GM10248 (cell line): Measurements from ENCODE around the gene MICAL3.
"Not testable (repeated sequence)": the region's sequence is repeated elsewhere in the genome, so short reads cannot be mapped to it uniquely, and the experiment has no call there.

ENCODE experiments used
- CTCF ChIA-PET: fragments of 300-600 bp; sonication (Branson Sonifier 250); formaldehyde crosslinking; extraction: SDS; loops from one replicate; lab custom pipeline; 2021; ENCODE audit warnings: antibody characterized with exemption; lab: Yijun Ruan, JAX
- POLR2A ChIA-PET: fragments of 350-650 bp; sonication (Branson Sonifier 250); formaldehyde crosslinking; extraction: SDS; loops from one replicate; lab custom pipeline; 2020; ENCODE audit warnings: antibody characterized with exemption; lab: Yijun Ruan, JAX
- DNase-seq: peaks from one replicate; pipeline ENCODE4 v3.0.0; 2012; ENCODE audit errors: extremely low spot score
- TF ChIP-seq, protein P1 (sequence below): IDR thresholded peaks from 2 replicates; pipeline ENCODE4 v1.5.1; 2012; ENCODE audit warnings: mild to moderate bottlenecking, low read depth; ENCODE audit errors: extremely low read depth, missing control alignments, control extremely low read depth

Gene MICAL3

DNA sequence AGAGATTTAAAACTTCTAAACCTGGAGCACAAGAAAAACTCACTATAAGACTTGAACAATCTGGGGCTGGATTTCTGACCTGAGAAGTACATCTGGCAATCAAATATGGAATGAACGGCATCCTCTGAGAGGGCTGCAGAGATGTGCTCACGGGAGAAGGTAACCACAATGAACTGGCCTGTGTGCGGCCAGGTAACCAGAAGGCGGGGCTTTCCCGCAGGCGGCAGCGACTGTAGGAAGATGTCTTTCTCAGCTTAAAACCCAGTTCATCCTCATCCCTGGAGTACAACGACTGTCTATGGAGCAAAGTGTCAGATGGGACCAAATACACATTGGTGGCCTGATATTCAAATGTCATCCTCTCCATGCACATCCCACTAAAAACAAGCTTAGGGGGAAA lies 24.5 kb downstream of the MICAL3 start:
- TF ChIP-seq, protein P1, sequence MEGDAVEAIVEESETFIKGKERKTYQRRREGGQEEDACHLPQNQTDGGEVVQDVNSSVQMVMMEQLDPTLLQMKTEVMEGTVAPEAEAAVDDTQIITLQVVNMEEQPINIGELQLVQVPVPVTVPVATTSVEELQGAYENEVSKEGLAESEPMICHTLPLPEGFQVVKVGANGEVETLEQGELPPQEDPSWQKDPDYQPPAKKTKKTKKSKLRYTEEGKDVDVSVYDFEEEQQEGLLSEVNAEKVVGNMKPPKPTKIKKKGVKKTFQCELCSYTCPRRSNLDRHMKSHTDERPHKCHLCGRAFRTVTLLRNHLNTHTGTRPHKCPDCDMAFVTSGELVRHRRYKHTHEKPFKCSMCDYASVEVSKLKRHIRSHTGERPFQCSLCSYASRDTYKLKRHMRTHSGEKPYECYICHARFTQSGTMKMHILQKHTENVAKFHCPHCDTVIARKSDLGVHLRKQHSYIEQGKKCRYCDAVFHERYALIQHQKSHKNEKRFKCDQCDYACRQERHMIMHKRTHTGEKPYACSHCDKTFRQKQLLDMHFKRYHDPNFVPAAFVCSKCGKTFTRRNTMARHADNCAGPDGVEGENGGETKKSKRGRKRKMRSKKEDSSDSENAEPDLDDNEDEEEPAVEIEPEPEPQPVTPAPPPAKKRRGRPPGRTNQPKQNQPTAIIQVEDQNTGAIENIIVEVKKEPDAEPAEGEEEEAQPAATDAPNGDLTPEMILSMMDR, result no peak
- ChIA-PET POLR2A (interaction anchor here (1.0 kb wide), 1 partner anchor 78 kb away, joined by 4 read pairs; the partner anchor contains the start of gene PEX26), CTCF (interaction anchor here (0.8 to 3.4 kb wide), 7 partner anchors 12 to 77 kb away, joined by 3 to 23 read pairs (median 5); partner anchors contain the start of genes MICAL3 and PEX26)
- no peak for DNase-seq

DNA sequence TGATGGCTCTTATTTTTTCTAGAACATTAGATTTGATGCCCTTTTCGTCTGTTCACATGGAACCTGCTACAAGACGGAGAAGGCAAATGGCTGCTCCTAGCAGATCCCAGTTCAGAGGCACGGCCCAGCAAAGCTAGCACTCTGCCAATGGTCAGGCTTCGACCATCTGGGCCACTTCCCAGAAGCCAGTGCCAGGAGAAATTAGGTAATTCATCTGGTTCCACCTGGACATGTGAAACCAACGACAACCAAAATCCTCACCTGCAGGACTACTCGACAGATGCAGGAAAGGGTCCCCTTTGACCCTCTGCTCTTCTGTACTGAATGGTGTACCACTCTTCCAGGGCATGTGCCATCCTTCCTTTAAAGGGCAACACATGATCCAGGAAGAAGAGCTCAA lies 25.4 kb downstream of the MICAL3 start:
- ChIA-PET CTCF (interaction anchor here (1.9 to 3.4 kb wide), 3 partner anchors 13 to 78 kb away, joined by 5 to 23 read pairs (median 6); partner anchors contain the start of genes MICAL3 and PEX26), POLR2A (no interaction called here)
- TF ChIP-seq, protein P1, result no peak
- DNase-seq, result no peak

GRCh38 chr22:17997456-17997855 lies 26.9 kb downstream of the MICAL3 start:
- POLR2A ChIA-PET, result interaction anchor here (0.7 kb wide), 1 partner anchor 86 kb away, joined by 6 read pairs; no protein-coding TSS in a partner anchor
- DNase-seq, result no peak
- CTCF ChIA-PET, result interaction anchor here (1.8 to 2.0 kb wide), 2 partner anchors 79 to 255 kb away, joined by 5 to 13 read pairs; no protein-coding TSS in a partner anchor
- TF ChIP-seq, protein P1, result no peak

DNA sequence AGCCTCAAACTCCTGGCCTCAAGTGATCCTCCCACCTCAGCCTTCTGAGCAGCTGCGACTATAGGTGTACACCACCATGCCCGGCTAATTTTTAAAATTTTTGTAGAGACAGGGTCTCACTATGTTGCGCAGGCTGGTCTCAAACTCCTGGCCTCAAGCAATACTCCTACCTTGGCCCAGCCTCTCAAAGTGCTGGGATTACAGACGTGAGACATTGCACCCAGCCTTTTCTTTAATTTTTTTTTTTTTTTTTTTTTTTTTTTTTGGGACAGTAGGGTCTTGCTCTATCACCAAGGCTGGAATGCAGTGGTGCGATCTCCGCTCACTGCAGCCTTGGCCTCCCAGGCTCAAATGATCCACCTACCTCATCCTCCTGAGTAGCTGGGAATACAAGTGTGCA lies 29.1 kb downstream of the MICAL3 start:
- POLR2A ChIA-PET, DNase-seq: not testable (repeated sequence)
- CTCF ChIA-PET, result interaction anchor here (1.7 to 1.8 kb wide), 2 partner anchors 20 to 81 kb away, joined by 6 to 7 read pairs; no protein-coding TSS in a partner anchor

DNA sequence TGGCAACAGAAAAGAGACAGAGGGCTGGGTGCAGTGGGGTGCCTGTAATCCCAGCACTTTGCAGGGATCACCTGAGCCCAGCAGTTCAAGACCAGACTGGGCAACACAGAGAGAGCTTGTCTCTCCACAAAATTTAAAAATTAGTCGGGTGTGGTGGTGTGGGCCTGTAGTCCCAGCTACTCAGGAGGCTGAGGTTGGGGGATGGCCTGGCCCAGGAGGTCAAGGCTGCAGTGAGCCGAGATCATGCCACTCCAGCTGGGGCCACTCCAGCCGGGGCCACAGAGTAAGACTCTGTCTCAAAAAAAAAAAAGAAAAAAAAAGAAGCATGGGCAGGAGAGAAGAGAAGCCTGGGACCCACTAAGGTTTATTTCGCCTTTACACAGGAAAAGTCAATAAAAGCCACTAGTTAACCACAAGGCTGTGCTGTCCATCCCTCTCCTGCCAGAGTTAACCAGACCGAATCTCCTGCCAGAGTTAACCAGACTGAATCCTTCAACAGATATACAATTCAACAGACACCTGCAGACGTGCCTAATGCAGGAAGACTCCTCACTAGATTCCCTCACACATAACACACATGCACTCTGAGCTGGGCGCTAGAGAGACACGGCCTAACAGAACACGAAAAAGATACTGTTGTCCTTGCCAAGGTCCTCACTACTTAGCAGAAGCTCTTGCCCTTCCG lies 29.8 kb downstream of the MICAL3 start:
- DNase-seq, result no peak
- TF ChIP-seq, protein P1, result no peak
- ChIA-PET CTCF (interaction anchor here (1.1 to 1.8 kb wide), 2 partner anchors 12 to 82 kb away, joined by 3 to 7 read pairs; no protein-coding TSS in a partner anchor), POLR2A (no interaction called here)

DNA sequence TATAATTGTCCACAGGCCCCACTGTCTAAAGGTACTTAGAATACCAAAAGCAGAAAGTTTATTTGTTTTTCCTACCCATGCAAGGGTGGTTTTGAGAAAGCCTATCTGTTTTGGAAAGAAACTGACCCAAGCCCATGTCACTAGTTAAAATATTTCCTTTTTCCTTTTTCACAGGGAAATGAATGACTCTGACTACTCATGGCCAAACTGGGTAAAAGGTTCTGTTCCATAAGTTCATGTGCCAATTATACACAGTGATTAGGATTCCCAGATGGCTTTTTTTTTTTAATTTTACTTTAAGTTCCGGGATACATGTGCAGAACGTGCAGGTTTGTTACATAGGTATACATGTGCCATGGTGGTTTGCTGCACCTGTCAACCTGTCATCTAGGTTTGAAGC lies 31.4 kb downstream of the MICAL3 start:
- CTCF ChIA-PET, result interaction anchor here (1.4 kb wide), 1 partner anchor 83 kb away, joined by 3 read pairs; no protein-coding TSS in a partner anchor
- DNase-seq, POLR2A ChIA-PET: not testable (repeated sequence)

- DNase-seq, POLR2A ChIA-PET: not testable (repeated sequence)
- CTCF ChIA-PET, result interaction anchor here (1.4 kb wide), 1 partner anchor 84 kb away, joined by 3 read pairs; no protein-coding TSS in a partner anchor
These were observed 32.4 kb downstream of the MICAL3 start for GRCh38 chr22:17991992-17992391.

GRCh38 chr22:17990942-17991341 lies 33.4 kb downstream of the MICAL3 start:
- CTCF ChIA-PET, result no interaction called here
- TF ChIP-seq, protein P1, result no peak

More at GRCh38 chr22:17990942-17991341, 33.4 kb downstream of the MICAL3 start:
- POLR2A ChIA-PET, result no interaction called here
- DNase-seq, result no peak
